Gastrocnemius medialis (tissue), 4 donors: ENCODE measurements around the gene MAST2.

Experiments used
- CTCF ChIP-seq, 5 experiments: fragments of 450-650 bp in 3 of 5; fragments of 200-600 bp in 2 of 5; sonication (generic) in 2 of 5; IDR thresholded peaks in 4 of 5; conservative IDR thresholded peaks in 1 of 5; 1 replicate in 4 of 5; 2 replicates in 1 of 5; pipeline ENCODE4 v1.5.1; 2016 to 2019; ENCODE audit warnings: antibody characterized with exemption in 5 of 5, mild to moderate bottlenecking in 3 of 5, moderate library complexity in 3 of 5
- POLR2A ChIP-seq, 2 donors: fragments of 450-650 bp; IDR thresholded peaks; one replicate each; pipeline ENCODE4 v1.6.1; 2017; ENCODE audit warnings: antibody characterized with exemption in 2 of 2, mild to moderate bottlenecking in 2 of 2, moderate library complexity in 2 of 2

GRCh38 chr1:46076343-46076742 lies 272.9 kb downstream of the MAST2 start:
- TF ChIP-seq CTCF (IDR thresholded peaks at IDR 0.05 in 4 of 5, conservative IDR thresholded peaks at IDR 0.05 in 1 of 5) (no peak), POLR2A (IDR thresholded peaks at IDR 0.05) (no peak)
